Mesothelial cell of epicardium (in vitro differentiated cells): ENCODE results near the gene RHBDD1. TPM values are rescaled to one million over a fixed set of nuclear protein-coding genes. Genes with fewer than 3 reads are reported as not detected.

ENCODE experiments used
- DNase-seq, 2 experiments: peaks; one replicate each; pipeline ENCODE4 v3.0.0; 2021; ENCODE audit warnings: low spot score in 2 of 2; ENCODE audit not compliant: unreplicated experiment in 2 of 2
- H3K27ac Mint-ChIP-seq: 2 replicates; pipeline ENCODE4 v1.8.0; 2021; ENCODE audit warnings: mixed read lengths
- H3K27me3 Mint-ChIP-seq: 2 replicates; pipeline ENCODE4 v1.8.0; 2021; ENCODE audit warnings: low read depth, mixed read lengths
- H3K36me3 Mint-ChIP-seq: 2 replicates; pipeline ENCODE4 v1.8.0; 2021; ENCODE audit warnings: mixed read lengths
- H3K4me1 Mint-ChIP-seq: 2 replicates; pipeline ENCODE4 v1.8.0; 2021; ENCODE audit warnings: mixed read lengths
- H3K4me3 Mint-ChIP-seq: 2 replicates; pipeline ENCODE4 v1.8.0; 2021; ENCODE audit warnings: mild to moderate bottlenecking, moderate library complexity, mixed read lengths
- H3K9me3 Mint-ChIP-seq: 2 replicates; pipeline ENCODE4 v1.8.0; 2021; ENCODE audit warnings: mixed read lengths
- total RNA-seq: library from RNA; stranded (reverse); gene quantifications from 3 replicates; pipeline ENCODE4 v1.2.1, GENCODE V29; 2021
- TF ChIP-seq, protein P1 (sequence below): fragments of 200-600 bp; sonication (generic); IDR thresholded peaks from one replicate; pipeline ENCODE4 v1.5.0; 2021; ENCODE audit warnings: antibody characterized with exemption; ENCODE audit not compliant: unreplicated experiment

Gene RHBDD1
- total RNA-seq, 1 donor from 2014 or later = 42.2 TPM

DNA sequence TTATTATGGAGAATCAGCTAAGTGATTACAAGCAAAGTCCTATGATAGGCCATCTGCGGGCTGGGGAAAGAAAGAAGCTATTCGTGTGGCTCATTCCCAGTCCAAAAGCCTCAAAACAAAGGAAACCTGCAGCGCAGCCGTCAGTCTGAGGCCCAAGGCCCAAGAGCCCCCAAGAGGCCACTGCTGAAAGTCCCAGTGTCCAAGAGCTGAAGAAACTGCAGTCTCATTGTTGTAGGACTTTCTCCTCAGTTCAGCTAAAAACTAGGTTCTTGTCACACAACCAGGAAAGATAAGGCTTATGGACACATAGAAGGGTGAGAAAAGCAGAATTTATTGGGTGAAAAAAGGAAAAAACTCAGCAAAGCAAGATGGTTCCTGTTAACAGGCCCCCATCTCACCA, 143.2 kb downstream of the RHBDD1 start:
- H3K27me3 Mint-ChIP-seq = no peaks in the 10 kb centered on the region

GRCh38 chr2:226981791-226982326, 146.0 kb downstream of the RHBDD1 start:
- no peaks in the 10 kb centered on the region for H3K36me3 Mint-ChIP-seq
- no peaks in the 10 kb centered on the region for H3K9me3 Mint-ChIP-seq
- peaks cover 34% of the 10 kb centered on the region for H3K4me1 Mint-ChIP-seq
- TF ChIP-seq, protein P1, sequence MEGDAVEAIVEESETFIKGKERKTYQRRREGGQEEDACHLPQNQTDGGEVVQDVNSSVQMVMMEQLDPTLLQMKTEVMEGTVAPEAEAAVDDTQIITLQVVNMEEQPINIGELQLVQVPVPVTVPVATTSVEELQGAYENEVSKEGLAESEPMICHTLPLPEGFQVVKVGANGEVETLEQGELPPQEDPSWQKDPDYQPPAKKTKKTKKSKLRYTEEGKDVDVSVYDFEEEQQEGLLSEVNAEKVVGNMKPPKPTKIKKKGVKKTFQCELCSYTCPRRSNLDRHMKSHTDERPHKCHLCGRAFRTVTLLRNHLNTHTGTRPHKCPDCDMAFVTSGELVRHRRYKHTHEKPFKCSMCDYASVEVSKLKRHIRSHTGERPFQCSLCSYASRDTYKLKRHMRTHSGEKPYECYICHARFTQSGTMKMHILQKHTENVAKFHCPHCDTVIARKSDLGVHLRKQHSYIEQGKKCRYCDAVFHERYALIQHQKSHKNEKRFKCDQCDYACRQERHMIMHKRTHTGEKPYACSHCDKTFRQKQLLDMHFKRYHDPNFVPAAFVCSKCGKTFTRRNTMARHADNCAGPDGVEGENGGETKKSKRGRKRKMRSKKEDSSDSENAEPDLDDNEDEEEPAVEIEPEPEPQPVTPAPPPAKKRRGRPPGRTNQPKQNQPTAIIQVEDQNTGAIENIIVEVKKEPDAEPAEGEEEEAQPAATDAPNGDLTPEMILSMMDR = no peak
- no peak for DNase-seq
- H3K4me3 Mint-ChIP-seq = no peak overlapping the region
- H3K27ac Mint-ChIP-seq = peak overlapping the region; percentile 61
- no peaks in the 10 kb centered on the region for H3K27me3 Mint-ChIP-seq

More for the DNA sequence above, 143.2 kb downstream of the RHBDD1 start:
- Mint-ChIP-seq H3K36me3 (peaks cover 2% of the 10 kb centered on the region), H3K4me3 (no peak overlapping the region), H3K4me1 (peaks cover 24% of the 10 kb centered on the region), H3K9me3 (no peaks in the 10 kb centered on the region), H3K27ac (no peak overlapping the region)
- no peak for DNase-seq
- TF ChIP-seq, protein P1 = no peak

DNA sequence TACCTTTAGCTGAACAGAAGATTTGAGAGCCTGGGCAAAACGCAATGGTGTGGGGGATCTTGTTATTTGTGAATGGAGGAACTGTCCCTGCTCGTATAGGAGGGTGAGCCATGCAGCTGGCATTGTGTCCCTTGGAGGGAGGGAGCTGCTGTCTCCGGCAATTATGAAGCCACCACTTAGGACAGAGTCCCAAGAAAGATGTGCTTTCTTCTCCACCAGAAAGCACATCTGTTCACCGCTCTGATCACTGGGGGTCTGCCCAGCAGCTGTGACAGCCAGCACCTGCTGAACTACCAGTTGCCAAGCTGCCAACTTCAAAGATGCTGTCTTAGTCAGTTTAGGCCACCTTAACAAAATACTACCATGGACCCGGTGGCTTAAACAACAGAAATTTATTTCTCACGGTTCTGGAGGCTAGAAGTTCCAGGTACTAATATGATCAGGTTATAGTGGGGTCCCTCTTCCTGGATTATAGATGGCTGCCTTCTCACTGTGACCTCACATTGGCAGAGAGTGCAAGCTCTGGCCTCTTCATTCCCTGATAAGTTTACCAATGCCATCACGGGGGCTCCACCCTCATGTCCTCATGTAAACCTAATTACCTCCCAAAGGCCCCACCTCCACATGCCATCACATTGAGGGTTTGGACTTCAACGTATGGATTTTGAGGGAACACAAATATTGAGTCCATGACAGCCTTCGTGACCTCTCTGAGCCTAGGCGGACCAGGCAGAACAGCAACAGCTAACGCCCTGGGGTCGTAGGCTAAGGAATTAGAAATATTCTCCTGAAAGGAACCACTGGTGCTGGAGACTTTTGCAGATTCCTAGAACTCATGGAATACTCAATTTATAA, 148.3 kb downstream of the RHBDD1 start:
- Mint-ChIP-seq H3K36me3 (no peaks in the 10 kb centered on the region), H3K27me3 (no peaks in the 10 kb centered on the region), H3K4me3 (no peak overlapping the region), H3K4me1 (peaks cover 13% of the 10 kb centered on the region), H3K27ac (no peak overlapping the region), H3K9me3 (no peaks in the 10 kb centered on the region)
- TF ChIP-seq, protein P1 = no peak
- no peak for DNase-seq

DNA sequence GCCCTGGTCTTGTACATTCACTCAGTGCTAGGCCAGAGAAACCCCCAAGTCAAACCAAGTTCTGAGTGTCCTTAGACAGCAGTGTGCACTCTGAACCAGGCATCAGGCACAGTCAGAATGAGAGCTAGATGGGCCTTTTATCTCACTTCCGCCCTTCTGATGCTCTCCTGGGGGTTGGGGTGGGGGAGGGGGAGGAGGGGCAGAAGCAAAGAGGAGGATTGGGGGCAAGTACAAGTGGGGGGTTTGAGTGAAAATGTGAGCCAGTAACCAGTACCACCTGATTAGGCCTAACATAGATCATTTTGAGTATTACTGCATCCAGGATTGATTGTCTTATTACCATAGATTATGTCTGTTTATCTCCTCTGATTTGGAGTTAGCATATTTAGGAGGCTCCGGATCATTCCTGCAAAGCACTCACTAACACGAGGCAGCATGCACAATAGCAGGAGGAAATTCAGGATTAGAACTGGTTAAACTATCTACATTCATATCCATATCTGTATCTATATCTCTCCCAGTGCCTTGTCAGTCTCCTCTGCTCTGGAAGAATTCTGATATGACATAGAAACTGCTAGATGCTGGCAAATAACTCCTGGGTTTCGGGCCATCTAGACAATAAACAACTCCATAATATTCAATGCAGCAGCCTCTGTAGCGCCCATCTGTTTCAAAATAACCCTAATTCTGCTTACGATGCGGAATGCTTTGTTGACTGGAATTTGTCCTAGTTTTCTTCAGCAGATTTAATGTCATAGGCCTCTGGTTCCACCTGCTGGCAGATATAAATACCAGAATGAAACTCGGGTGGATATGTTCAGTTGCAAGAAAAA, 149.1 kb downstream of the RHBDD1 start:
- no peaks in the 10 kb centered on the region for H3K9me3 Mint-ChIP-seq
- TF ChIP-seq, protein P1 = peak; percentile 85
- no peaks in the 10 kb centered on the region for H3K36me3 Mint-ChIP-seq
- H3K4me1 Mint-ChIP-seq = peaks cover 13% of the 10 kb centered on the region
- no peak overlapping the region for H3K4me3 Mint-ChIP-seq
- no peak for DNase-seq
- H3K27ac Mint-ChIP-seq = peak overlapping the region; percentile 35
- H3K27me3 Mint-ChIP-seq = no peaks in the 10 kb centered on the region

- TF ChIP-seq, protein P1 = peak; percentile 25
- H3K4me3 Mint-ChIP-seq = no peak overlapping the region
- DNase-seq = no peak
- no peaks in the 10 kb centered on the region for H3K9me3 Mint-ChIP-seq
- no peak overlapping the region for H3K27ac Mint-ChIP-seq
- no peaks in the 10 kb centered on the region for H3K36me3 Mint-ChIP-seq
- H3K27me3 Mint-ChIP-seq = no peaks in the 10 kb centered on the region
- peaks cover 13% of the 10 kb centered on the region for H3K4me1 Mint-ChIP-seq
These were observed 149.7 kb downstream of the RHBDD1 start for GRCh38 chr2:226985583-226985946.
